Suppressor macrophage treated with lipopolysaccharide for 4 hours (primary cell): ENCODE measurements around the gene BCAS3.
"Not testable (repeated sequence)": the region's sequence is repeated elsewhere in the genome, so short reads cannot be mapped to it uniquely, and the experiment has no call there.

Experiments used
- DNase-seq: peaks from one replicate; pipeline ENCODE4 v3.0.0-alpha.2; 2020

The BCAS3 gene

GRCh38 chr17:60804831-60805230 lies 127.2 kb downstream of the BCAS3 start:
- no peak for DNase-seq

GRCh38 chr17:60809421-60809820 lies 131.8 kb downstream of the BCAS3 start:
- DNase-seq = no peak

- not testable (repeated sequence) for DNase-seq
These were observed 137.3 kb downstream of the BCAS3 start for GRCh38 chr17:60814941-60815340.

GRCh38 chr17:60817192-60817591 lies 139.5 kb downstream of the BCAS3 start:
- peak; percentile 36 for DNase-seq

GRCh38 chr17:60819447-60820130 lies 141.9 kb downstream of the BCAS3 start:
- no peak for DNase-seq

- peak; percentile 48 for DNase-seq
These were observed 145.9 kb downstream of the BCAS3 start for GRCh38 chr17:60823515-60823914.

GRCh38 chr17:60825351-60825750 lies 147.7 kb downstream of the BCAS3 start:
- DNase-seq = no peak

GRCh38 chr17:60827943-60828342 lies 150.3 kb downstream of the BCAS3 start:
- DNase-seq = no peak

GRCh38 chr17:60832151-60832585 lies 154.5 kb downstream of the BCAS3 start:
- DNase-seq = no peak

- DNase-seq = no peak
These were observed 155.0 kb downstream of the BCAS3 start for GRCh38 chr17:60832631-60833030.

GRCh38 chr17:60840456-60840855 lies 162.8 kb downstream of the BCAS3 start:
- no peak for DNase-seq

- no peak for DNase-seq
These were observed 167.4 kb downstream of the BCAS3 start for GRCh38 chr17:60845012-60845411.

GRCh38 chr17:60846175-60846574 lies 168.5 kb downstream of the BCAS3 start:
- peak; percentile 54 for DNase-seq

- DNase-seq = no peak
These were observed 173.5 kb downstream of the BCAS3 start for GRCh38 chr17:60851181-60851580.

GRCh38 chr17:60857556-60858080 lies 180.0 kb downstream of the BCAS3 start:
- DNase-seq = no peak

GRCh38 chr17:60862482-60862881 lies 184.8 kb downstream of the BCAS3 start:
- no peak for DNase-seq

- peak; percentile 50 for DNase-seq
These were observed 186.4 kb downstream of the BCAS3 start for GRCh38 chr17:60863892-60864707.

- DNase-seq = no peak
These were observed 187.0 kb downstream of the BCAS3 start for GRCh38 chr17:60864708-60865005.

GRCh38 chr17:60874772-60875171 lies 197.1 kb downstream of the BCAS3 start:
- no peak for DNase-seq

GRCh38 chr17:60886731-60887613 lies 209.3 kb downstream of the BCAS3 start:
- DNase-seq = not testable (repeated sequence)

- no peak for DNase-seq
These were observed 210.0 kb downstream of the BCAS3 start for GRCh38 chr17:60887614-60888028.

- no peak for DNase-seq
These were observed 211.4 kb downstream of the BCAS3 start for GRCh38 chr17:60888812-60889709.
